ENCODE results near the gene NET1.

Gene NET1

GRCh38 chr10:5435328-5435727 is 23.0 kb downstream of the NET1 start:
- no peak for DNase-seq
- H3K79me2 ChIP-seq (ENCODE audit: insufficient read depth, low read length): peaks cover 30% of the 10 kb centered on the region; the same call in 1 of the 2 replicates

GRCh38 chr10:5440206-5440605 is 27.8 kb downstream of the NET1 start:
- no peaks in the 10 kb centered on the region for H3K4me1 ChIP-seq (ENCODE audit: insufficient read depth, low read length)
- peaks cover 14% of the 10 kb centered on the region; the same call in 1 of the 2 replicates for H3K36me3 ChIP-seq (ENCODE audit: insufficient read depth, low read length)
- no peaks in the 10 kb centered on the region for H3K27me3 ChIP-seq (ENCODE audit: insufficient read depth, low read length, poor library complexity)
- peaks cover 15% of the 10 kb centered on the region for H3K79me2 ChIP-seq (ENCODE audit: insufficient read depth, low read length)
- no peak overlapping the region for H2AFZ ChIP-seq (ENCODE audit: low read depth, low read length)
- peaks cover 19% of the 10 kb centered on the region; the same call in 1 of the 2 replicates for H4K20me1 ChIP-seq (ENCODE audit: insufficient read depth, low read length)
- no peak for DNase-seq
- no peak overlapping the region for H3K4me2 ChIP-seq (ENCODE audit: insufficient read depth, low read length)
- TF ChIP-seq EZH2 (IDR thresholded peaks at IDR 0.05; ENCODE audit: borderline replicate concordance, low read depth, low read length, severe bottlenecking) (no peak), CTCF (IDR thresholded peaks at IDR 0.05; ENCODE audit: borderline replicate concordance, extremely low read depth, low read length, poor library complexity, severe bottlenecking) (no peak)
- H3K9ac ChIP-seq (ENCODE audit: low read depth, low read length): no peak overlapping the region
- no peak overlapping the region for H3K27ac ChIP-seq (ENCODE audit: low read length)
- H3K4me3 ChIP-seq (ENCODE audit: low read depth in 1 of 2, low read length in 2 of 2): no peak overlapping the region
- H3K9me3 ChIP-seq (ENCODE audit: insufficient read depth, low read length, severe bottlenecking): no peaks in the 10 kb centered on the region
- ATAC-seq (ENCODE audit: insufficient read depth, low read depth): no peak

More at GRCh38 chr10:5435328-5435727, 23.0 kb downstream of the NET1 start:
- peaks cover 23% of the 10 kb centered on the region for H3K36me3 ChIP-seq (ENCODE audit: insufficient read depth, low read length)
- no peak for ATAC-seq (ENCODE audit: insufficient read depth, low read depth)
- no peaks in the 10 kb centered on the region for H3K9me3 ChIP-seq (ENCODE audit: insufficient read depth, low read length, severe bottlenecking)
- no peak for TF ChIP-seq EZH2 (IDR thresholded peaks at IDR 0.05; ENCODE audit: borderline replicate concordance, low read depth, low read length, severe bottlenecking)
- H2AFZ ChIP-seq (ENCODE audit: low read depth, low read length): no peak overlapping the region
- H3K4me2 ChIP-seq (ENCODE audit: insufficient read depth, low read length): no peak overlapping the region
- peaks cover 4% of the 10 kb centered on the region; the same call in 1 of the 2 replicates for H3K4me1 ChIP-seq (ENCODE audit: insufficient read depth, low read length)
- peaks cover 30% of the 10 kb centered on the region for H4K20me1 ChIP-seq (ENCODE audit: insufficient read depth, low read length)
- no peak overlapping the region for H3K4me3 ChIP-seq (ENCODE audit: low read depth in 1 of 2, low read length in 2 of 2)
- H3K9ac ChIP-seq (ENCODE audit: low read depth, low read length): no peak overlapping the region
- no peaks in the 10 kb centered on the region for H3K27me3 ChIP-seq (ENCODE audit: insufficient read depth, low read length, poor library complexity)
- H3K27ac ChIP-seq (ENCODE audit: low read length): no peak overlapping the region

GRCh38 chr10:5441106-5441505 is 28.7 kb downstream of the NET1 start:
- H3K4me3 ChIP-seq (ENCODE audit: low read depth in 1 of 2, low read length in 2 of 2): no peak overlapping the region
- H3K36me3 ChIP-seq (ENCODE audit: insufficient read depth, low read length): peaks cover 14% of the 10 kb centered on the region; the same call in 1 of the 2 replicates
- H4K20me1 ChIP-seq (ENCODE audit: insufficient read depth, low read length): peaks cover 16% of the 10 kb centered on the region; the same call in 1 of the 2 replicates
- no peak overlapping the region for H3K9ac ChIP-seq (ENCODE audit: low read depth, low read length)
- H2AFZ ChIP-seq (ENCODE audit: low read depth, low read length): no peak overlapping the region
- H3K27ac ChIP-seq (ENCODE audit: low read length): no peak overlapping the region
- DNase-seq: no peak
- no peak for TF ChIP-seq CTCF (IDR thresholded peaks at IDR 0.05; ENCODE audit: borderline replicate concordance, extremely low read depth, low read length, poor library complexity, severe bottlenecking)
- no peak for TF ChIP-seq EZH2 (IDR thresholded peaks at IDR 0.05; ENCODE audit: borderline replicate concordance, low read depth, low read length, severe bottlenecking)
- peaks cover 15% of the 10 kb centered on the region for H3K79me2 ChIP-seq (ENCODE audit: insufficient read depth, low read length)
- peaks cover 1% of the 10 kb centered on the region for H3K4me1 ChIP-seq (ENCODE audit: insufficient read depth, low read length)
- ATAC-seq (ENCODE audit: insufficient read depth, low read depth): no peak
- no peak overlapping the region for H3K4me2 ChIP-seq (ENCODE audit: insufficient read depth, low read length)
- H3K9me3 ChIP-seq (ENCODE audit: insufficient read depth, low read length, severe bottlenecking): no peaks in the 10 kb centered on the region
- no peaks in the 10 kb centered on the region for H3K27me3 ChIP-seq (ENCODE audit: insufficient read depth, low read length, poor library complexity)

GRCh38 chr10:5442065-5442989 is 30.0 kb downstream of the NET1 start:
- Histone ChIP-seq H4K20me1 (ENCODE audit: insufficient read depth, low read length) (peaks cover 23% of the 10 kb centered on the region), H3K9ac (ENCODE audit: low read depth, low read length) (no peak overlapping the region), H3K27me3 (ENCODE audit: insufficient read depth, low read length, poor library complexity) (no peaks in the 10 kb centered on the region), H3K4me2 (ENCODE audit: insufficient read depth, low read length) (no peak overlapping the region), H3K4me3 (ENCODE audit: low read depth in 1 of 2, low read length in 2 of 2) (no peak overlapping the region), H2AFZ (ENCODE audit: low read depth, low read length) (no peak overlapping the region), H3K36me3 (ENCODE audit: insufficient read depth, low read length) (peaks cover 14% of the 10 kb centered on the region; the same call in 1 of the 2 replicates), H3K27ac (ENCODE audit: low read length) (no peak overlapping the region), H3K79me2 (ENCODE audit: insufficient read depth, low read length) (peaks cover 11% of the 10 kb centered on the region), H3K9me3 (ENCODE audit: insufficient read depth, low read length, severe bottlenecking) (no peaks in the 10 kb centered on the region), H3K4me1 (ENCODE audit: insufficient read depth, low read length) (peaks cover 14% of the 10 kb centered on the region)
- DNase-seq (peak; percentile 25), ATAC-seq (ENCODE audit: insufficient read depth, low read depth) (peak; percentile 59; the same call in 2 of the 3 replicates)
- peak; percentile 83 for TF ChIP-seq CTCF (IDR thresholded peaks at IDR 0.05; ENCODE audit: borderline replicate concordance, extremely low read depth, low read length, poor library complexity, severe bottlenecking)
- no peak for TF ChIP-seq EZH2 (IDR thresholded peaks at IDR 0.05; ENCODE audit: borderline replicate concordance, low read depth, low read length, severe bottlenecking)
